Lower leg skin (tissue), 3 donors: ENCODE data around the gene ZNF292.

Source experiments
- POLR2A ChIP-seq, 2 donors: fragments of 450-650 bp; IDR thresholded peaks; one replicate each; pipeline ENCODE4 v1.6.1; 2016 to 2017; ENCODE audit warnings: antibody characterized with exemption in 2 of 2, mild to moderate bottlenecking in 1 of 2, moderate library complexity in 1 of 2
- TF ChIP-seq, protein P1 (sequence below), 3 donors: fragments of 450-650 bp; IDR thresholded peaks; one replicate each; pipeline ENCODE4 v1.5.1; 2016; ENCODE audit warnings: antibody characterized with exemption in 3 of 3, mild to moderate bottlenecking in 3 of 3, moderate library complexity in 2 of 3

DNA sequence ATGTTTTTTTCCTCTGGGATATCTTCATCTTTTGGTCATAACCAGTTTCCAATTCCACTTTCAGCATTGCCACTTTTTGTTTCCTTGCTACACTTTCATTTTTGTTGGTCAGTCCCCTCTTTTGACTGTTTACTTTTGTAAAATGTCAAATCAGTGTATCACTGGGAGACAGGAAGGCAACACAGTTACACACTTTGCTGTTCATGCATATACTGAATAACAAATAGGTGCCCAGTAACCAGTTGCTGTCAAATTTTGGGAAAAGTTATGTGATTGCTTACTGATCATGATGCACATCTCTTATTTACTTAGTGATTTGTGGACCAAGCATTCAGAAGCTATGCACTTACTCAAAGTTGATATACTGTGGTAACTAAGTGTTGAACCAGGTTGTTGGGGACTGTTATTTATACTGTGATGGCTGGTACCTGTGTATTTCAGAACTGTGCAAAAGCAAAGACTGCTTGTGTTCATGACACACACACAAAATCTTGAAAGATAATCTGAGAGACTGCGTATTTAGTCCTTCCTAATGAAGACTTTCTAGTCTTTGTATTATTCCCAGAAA is 41.0 kb downstream of the ZNF292 start:
- TF ChIP-seq, protein P1, sequence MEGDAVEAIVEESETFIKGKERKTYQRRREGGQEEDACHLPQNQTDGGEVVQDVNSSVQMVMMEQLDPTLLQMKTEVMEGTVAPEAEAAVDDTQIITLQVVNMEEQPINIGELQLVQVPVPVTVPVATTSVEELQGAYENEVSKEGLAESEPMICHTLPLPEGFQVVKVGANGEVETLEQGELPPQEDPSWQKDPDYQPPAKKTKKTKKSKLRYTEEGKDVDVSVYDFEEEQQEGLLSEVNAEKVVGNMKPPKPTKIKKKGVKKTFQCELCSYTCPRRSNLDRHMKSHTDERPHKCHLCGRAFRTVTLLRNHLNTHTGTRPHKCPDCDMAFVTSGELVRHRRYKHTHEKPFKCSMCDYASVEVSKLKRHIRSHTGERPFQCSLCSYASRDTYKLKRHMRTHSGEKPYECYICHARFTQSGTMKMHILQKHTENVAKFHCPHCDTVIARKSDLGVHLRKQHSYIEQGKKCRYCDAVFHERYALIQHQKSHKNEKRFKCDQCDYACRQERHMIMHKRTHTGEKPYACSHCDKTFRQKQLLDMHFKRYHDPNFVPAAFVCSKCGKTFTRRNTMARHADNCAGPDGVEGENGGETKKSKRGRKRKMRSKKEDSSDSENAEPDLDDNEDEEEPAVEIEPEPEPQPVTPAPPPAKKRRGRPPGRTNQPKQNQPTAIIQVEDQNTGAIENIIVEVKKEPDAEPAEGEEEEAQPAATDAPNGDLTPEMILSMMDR (IDR thresholded peaks at IDR 0.05): no peak
- TF ChIP-seq POLR2A (IDR thresholded peaks at IDR 0.05): no peak
